ENCODE measurements around the gene ARID4B.
"Not testable (repeated sequence)": the region's sequence is repeated elsewhere in the genome, so short reads cannot be mapped to it uniquely, and the experiment has no call there.

The ARID4B gene

DNA sequence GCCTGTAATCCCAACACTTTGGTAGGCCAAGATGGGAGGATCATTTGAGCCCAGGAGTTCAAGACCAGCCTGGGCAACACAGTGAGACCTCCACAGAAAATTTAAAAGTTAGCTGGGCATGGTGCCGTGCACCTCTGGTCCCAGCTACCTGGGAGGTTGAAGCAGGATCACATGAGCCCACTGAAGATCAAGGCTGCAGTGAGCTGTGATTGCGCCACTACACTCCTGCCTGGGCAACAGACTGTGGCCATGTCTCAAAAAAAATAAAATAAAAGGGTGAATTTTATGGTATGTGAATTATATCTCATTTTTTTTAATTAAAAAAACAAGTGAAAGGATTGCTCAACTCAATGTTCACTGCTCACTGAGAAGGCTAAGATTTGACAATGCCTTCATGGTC lies 8.7 kb downstream of the ARID4B start:
- Mint-ChIP-seq H3K36me3 (peaks cover 32% of the 10 kb centered on the region), H3K4me3 (no peak overlapping the region), H3K27me3 (no peaks in the 10 kb centered on the region), H3K4me1 (peaks cover 61% of the 10 kb centered on the region), H3K9me3 (no peaks in the 10 kb centered on the region), H3K27ac (no peak overlapping the region)
- DNase-seq = no peak
- CTCF ChIA-PET = interaction anchor here (0.9 to 1.5 kb wide), 2 partner anchors 46 to 96 kb away, joined by 3 read pairs; no protein-coding TSS in a partner anchor

DNA sequence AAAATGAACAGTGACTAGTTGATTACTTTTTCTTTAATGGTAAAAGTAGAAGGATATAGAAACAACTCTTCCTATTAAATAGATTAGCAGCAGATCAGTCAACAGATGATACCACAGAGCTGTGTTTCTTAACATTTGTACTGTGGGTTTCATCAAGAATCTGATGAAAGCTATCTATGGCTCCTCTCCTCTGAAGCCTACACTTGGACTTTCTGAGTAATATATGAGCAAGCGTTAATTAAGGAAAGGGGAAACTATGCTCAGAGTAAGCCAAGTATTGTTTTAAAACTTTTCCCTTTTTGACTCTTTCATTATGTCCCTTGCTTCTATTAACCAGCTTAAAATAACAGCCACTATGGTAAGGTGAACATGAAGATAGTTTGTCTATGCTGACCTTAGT lies 10.8 kb downstream of the ARID4B start:
- CTCF ChIA-PET = no interaction called here
- Mint-ChIP-seq H3K36me3 (peaks cover 24% of the 10 kb centered on the region), H3K9me3 (no peaks in the 10 kb centered on the region), H3K27me3 (no peaks in the 10 kb centered on the region), H3K27ac (no peak overlapping the region), H3K4me1 (peaks cover 72% of the 10 kb centered on the region), H3K4me3 (no peak overlapping the region)
- no peak for DNase-seq

DNA sequence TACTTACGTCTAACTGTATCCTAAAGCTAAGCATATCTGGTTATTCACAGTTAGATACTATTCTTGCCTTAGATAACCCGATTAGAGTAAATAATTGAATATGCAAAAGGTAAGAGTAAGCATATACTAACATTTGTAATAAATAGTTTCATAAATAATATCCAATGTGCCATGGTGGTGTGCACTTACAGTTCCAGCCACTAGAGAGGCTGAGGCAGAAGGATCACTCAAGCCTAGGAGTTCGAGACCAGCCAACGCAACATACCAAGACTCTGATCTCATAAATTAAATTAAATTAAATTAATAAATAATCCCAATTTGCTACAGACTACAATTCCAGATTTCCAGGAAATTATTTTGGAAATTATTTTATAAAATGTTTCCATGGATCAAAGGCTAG lies 12.2 kb downstream of the ARID4B start:
- CTCF ChIA-PET = interaction anchor here (1.9 kb wide), 1 partner anchor 9 kb away, joined by 5 read pairs; no protein-coding TSS in a partner anchor
- no peak for DNase-seq
- Mint-ChIP-seq H3K9me3 (no peaks in the 10 kb centered on the region), H3K36me3 (peaks cover 25% of the 10 kb centered on the region), H3K4me1 (peaks cover 71% of the 10 kb centered on the region), H3K27me3 (no peaks in the 10 kb centered on the region), H3K27ac (no peak overlapping the region), H3K4me3 (no peak overlapping the region)

DNA sequence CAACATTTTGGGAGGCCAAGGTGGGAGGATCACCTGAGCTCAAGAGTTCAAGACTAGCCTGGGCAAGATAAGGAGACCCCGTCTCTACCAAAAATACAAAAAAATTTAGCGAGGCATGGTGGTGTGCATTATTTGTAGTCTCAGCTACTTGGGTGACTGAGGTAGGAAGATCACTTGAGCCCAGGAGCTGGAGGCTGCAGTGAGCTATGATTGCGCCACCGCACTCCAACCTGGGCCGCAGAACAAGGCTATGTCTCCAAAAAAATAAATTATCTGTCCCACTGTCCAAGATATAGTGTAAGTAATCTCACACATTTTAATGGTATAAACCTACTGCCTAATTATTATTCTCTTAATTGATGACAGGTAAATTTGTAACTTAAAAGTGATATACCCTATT lies 12.8 kb downstream of the ARID4B start:
- no peaks in the 10 kb centered on the region for H3K27me3 Mint-ChIP-seq
- H3K9me3 Mint-ChIP-seq = no peaks in the 10 kb centered on the region
- CTCF ChIA-PET = interaction anchor here (1.9 kb wide), 1 partner anchor 9 kb away, joined by 5 read pairs; no protein-coding TSS in a partner anchor
- H3K27ac Mint-ChIP-seq = no peak overlapping the region
- H3K4me1 Mint-ChIP-seq = peaks cover 71% of the 10 kb centered on the region
- H3K4me3 Mint-ChIP-seq = no peak overlapping the region
- DNase-seq = no peak
- peaks cover 22% of the 10 kb centered on the region for H3K36me3 Mint-ChIP-seq

DNA sequence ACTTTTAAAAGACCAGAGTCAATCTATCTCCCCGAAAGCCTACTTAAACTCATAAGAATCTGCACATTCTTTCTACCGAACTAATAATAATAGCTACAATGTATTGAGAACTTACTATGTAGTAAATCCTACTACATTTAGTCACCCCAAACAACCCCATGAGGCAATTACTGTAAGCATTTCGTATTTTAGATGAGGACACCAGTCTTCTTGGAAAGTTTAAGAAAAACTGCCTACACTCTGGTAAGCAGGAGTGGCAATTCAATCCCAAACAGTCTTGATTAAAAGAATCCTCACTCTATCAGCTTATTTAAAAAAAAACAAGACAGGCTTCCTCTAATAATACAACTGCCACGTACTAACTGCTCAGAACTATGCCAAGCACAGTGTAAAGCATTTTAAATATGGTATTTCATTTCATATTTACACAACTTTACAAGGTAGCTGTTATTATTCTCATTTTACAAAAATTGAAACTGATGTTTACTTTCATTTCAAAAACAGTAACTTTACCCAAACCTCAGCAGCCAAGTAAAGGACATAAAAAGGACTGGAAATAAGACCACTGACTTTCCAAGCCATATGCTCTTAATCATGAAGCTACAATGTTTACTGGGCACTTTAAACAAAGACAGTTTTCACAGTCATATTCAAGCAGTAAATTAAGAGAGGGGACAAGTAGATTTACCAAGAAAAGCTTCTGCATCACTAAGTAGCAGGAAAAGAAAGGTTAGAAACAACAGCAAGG lies 13.9 kb downstream of the ARID4B start:
- Mint-ChIP-seq H3K27me3 (no peaks in the 10 kb centered on the region), H3K27ac (peak overlapping the region; percentile 80), H3K9me3 (no peaks in the 10 kb centered on the region), H3K4me1 (peaks cover 64% of the 10 kb centered on the region), H3K4me3 (peak overlapping the region; percentile 44), H3K36me3 (peaks cover 20% of the 10 kb centered on the region)
- no peak for DNase-seq
- CTCF ChIA-PET = interaction anchor here (0.6 to 1.9 kb wide), 2 partner anchors 11 to 816 kb away, joined by 3 to 5 read pairs; no protein-coding TSS in a partner anchor

DNA sequence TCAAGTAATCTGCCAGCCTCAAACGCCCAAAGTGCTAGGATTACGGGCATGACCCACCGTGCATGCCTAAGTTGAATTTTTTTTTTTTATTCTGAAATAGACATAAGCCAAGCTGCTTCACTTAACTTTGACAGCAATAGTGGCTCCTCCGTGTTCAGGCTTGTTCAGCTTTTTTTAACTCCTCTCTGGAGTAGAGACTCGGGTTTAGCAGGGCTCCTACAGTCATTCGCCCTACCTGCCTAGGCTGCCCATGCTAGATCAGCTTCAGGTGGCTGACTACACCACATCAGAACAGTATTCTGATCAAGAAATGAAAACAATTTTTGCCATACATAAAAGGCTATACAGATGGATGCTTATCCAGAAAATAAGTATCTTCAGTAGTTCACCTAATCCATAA lies 14.7 kb downstream of the ARID4B start:
- H3K9me3 Mint-ChIP-seq = no peaks in the 10 kb centered on the region
- peak overlapping the region; percentile 16 for H3K4me3 Mint-ChIP-seq
- H3K27me3 Mint-ChIP-seq = no peaks in the 10 kb centered on the region
- peak overlapping the region; percentile 80 for H3K27ac Mint-ChIP-seq
- CTCF ChIA-PET = no interaction called here
- peak; percentile 39 for DNase-seq
- peaks cover 56% of the 10 kb centered on the region for H3K4me1 Mint-ChIP-seq
- peaks cover 11% of the 10 kb centered on the region for H3K36me3 Mint-ChIP-seq

DNA sequence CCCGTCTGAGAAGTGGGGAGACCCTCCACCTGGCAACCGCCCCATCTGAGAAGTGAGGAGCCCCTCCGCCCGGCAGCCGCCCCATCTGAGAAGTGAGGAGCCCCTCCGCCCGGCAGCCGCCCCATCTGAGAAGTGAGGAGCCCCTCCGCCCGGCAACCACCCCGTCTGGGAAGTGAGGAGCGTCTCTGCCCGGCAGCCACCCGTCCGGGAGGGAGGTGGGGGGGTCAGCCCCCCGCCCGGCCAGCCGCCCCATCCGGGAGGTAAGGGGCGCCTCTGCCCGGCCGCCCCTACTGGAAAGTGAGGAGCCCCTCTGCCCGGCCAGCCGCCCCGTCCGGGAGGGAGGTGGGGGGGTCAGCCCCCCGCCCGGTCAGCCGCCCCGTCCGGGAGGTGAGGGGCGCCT lies 18.8 kb downstream of the ARID4B start:
- H3K27me3 Mint-ChIP-seq, H3K27ac Mint-ChIP-seq, DNase-seq, H3K9me3 Mint-ChIP-seq, H3K4me3 Mint-ChIP-seq, CTCF ChIA-PET: not testable (repeated sequence)
- Mint-ChIP-seq H3K4me1 (peaks cover 68% of the 10 kb centered on the region), H3K36me3 (peaks cover 12% of the 10 kb centered on the region)

DNA sequence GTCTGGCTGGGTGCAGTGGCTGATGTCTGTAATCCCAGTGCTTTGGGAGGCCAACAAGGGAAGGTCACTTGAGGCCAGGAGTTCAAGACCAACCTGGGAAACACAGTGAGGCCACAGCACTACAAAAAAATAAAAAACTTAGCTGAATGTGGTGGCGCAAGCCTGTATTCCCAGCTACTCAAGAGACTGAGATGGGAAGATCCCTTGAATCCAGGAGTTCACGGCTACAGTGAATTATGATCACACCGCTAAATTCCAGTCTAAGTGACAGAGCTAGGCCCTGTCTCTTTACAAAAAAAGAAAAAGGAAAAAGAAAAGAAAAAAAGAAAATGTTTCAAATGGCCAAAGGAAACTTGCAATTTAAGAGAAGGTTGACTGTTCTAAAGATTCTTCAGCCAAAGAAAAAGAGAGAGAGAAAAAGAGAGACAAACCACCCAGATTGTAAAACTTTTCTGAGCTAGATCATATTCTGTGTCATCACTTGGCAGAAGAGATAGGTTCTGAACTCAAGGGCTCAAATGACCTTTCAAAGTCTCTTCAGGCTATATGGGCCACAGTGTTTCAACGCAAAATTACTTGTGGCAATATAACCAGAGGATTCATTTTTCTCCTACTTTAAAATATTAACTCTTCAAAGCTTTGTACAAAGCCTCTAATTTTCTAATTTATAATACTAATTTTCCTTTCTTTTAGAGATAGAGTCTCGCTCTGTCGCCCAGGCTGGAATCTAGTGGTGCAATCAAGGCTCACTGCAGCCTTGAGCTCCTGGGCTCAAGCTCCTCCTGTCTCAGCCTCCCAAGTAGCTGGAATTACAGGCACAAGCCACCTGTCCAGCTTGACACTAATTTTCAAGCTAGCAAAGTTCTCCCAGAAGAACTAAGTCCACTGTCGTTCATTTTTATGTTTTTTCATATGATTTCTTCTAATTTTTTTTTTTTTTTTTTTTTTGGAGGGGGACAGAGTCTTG lies 20.5 kb downstream of the ARID4B start:
- no peak overlapping the region for H3K4me3 Mint-ChIP-seq
- peaks cover 15% of the 10 kb centered on the region for H3K36me3 Mint-ChIP-seq
- CTCF ChIA-PET = no interaction called here
- no peak for DNase-seq
- no peak overlapping the region for H3K27ac Mint-ChIP-seq
- H3K4me1 Mint-ChIP-seq = peaks cover 55% of the 10 kb centered on the region
- H3K9me3 Mint-ChIP-seq = no peaks in the 10 kb centered on the region
- no peaks in the 10 kb centered on the region for H3K27me3 Mint-ChIP-seq

DNA sequence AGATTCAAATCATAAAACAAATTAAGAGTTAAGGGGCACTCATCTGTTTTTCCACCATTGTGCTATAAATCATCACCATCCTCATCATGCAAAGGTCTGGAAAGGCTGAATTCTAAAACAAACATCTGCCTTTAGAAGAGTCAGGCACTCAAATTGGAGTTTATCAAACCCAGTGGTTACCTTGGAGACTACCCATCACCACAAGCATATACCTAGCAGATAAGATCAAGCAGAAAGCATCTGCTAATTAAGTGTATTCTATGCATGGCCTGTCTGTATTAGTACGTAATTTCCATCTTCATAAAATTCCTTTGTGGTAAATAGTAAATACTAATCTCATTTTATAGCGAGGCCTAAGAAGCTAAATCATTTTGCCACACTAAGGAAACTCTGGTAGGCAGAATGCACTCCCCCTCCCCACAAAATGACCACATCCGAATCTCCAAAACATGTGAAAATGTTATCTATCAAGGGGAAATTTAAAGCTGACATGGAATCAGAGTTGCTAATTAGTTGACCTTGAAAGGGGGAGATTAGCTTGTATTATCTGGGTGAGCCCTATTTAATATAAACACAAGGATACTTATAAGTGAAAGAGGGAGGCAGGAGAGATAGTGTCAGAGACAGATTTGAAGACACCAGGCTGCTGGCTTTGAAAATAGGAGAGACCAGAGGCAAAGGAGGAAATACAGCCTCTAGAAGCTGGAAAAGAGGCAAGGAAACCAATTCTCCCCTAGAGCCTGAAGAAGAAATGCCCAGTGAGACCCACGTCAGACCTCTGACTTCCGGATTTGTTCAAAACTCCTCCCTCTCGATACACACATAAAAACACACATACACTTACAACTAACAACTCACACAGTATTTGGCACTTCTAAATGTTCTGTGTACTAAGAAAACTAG lies 23.2 kb downstream of the ARID4B start:
- Mint-ChIP-seq H3K4me3 (no peak overlapping the region), H3K27me3 (no peaks in the 10 kb centered on the region), H3K27ac (peak overlapping the region; percentile 74), H3K9me3 (no peaks in the 10 kb centered on the region), H3K4me1 (peaks cover 38% of the 10 kb centered on the region), H3K36me3 (peaks cover 9% of the 10 kb centered on the region)
- CTCF ChIA-PET = no interaction called here
- DNase-seq = peak; percentile 32

DNA sequence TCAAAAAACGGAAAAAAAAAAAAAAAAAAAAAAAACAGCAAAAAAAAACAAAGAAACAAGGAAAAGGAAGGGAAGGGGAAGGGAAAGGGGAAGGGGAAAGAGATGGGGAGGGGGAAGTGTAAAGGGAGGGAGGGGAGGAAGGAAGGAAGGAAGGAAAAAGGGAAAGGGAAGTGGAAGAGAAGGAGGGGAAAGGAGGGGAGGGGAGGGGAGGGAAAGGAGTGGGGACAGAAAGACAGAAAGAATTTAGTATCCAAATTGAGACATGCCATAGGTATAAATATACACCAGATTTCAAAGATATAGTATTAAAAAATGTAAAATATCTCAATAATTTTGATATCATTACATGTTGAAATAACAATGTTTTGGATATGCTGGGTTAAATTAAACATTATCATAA lies 25.8 kb downstream of the ARID4B start:
- peaks cover 11% of the 10 kb centered on the region for H3K36me3 Mint-ChIP-seq
- H3K27ac Mint-ChIP-seq = no peak overlapping the region
- no peak overlapping the region for H3K4me3 Mint-ChIP-seq
- H3K27me3 Mint-ChIP-seq = no peaks in the 10 kb centered on the region
- H3K9me3 Mint-ChIP-seq = peaks cover 2% of the 10 kb centered on the region
- peaks cover 57% of the 10 kb centered on the region for H3K4me1 Mint-ChIP-seq
- CTCF ChIA-PET = no interaction called here
- no peak for DNase-seq

DNA sequence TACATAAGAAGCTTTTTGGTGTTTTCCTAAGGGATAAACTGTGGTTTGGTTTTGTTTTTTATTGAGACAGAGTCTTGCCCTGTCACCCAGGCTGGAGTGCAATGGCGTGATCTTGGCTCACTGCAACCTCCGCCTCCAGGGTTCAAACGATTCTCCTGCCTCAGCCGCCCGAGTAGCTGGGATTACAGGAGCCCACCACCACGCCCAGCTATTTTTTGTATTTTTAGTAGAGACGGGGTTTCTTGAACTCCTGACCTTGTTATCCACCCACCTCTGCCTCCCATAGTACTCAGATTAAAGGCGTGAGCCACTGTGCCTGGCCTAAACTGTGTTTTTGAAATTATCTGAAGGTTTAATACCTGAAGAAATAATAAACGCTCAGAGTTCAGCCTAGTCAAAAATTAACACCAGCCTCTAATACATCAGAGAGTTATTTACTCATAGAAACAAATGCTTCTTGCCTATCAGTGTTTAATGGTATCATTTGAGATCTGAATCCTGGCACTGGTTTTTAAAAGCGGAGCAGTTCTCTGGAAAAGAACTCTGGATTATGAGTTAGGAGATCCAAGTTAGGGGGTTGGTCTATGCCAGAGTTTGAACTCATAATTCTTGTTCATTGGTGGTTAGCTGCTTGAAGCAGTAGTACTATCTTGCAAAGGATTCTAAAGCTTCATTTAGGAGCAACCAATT lies 28.7 kb downstream of the ARID4B start:
- Mint-ChIP-seq H3K4me1 (peaks cover 44% of the 10 kb centered on the region), H3K4me3 (no peak overlapping the region)

DNA sequence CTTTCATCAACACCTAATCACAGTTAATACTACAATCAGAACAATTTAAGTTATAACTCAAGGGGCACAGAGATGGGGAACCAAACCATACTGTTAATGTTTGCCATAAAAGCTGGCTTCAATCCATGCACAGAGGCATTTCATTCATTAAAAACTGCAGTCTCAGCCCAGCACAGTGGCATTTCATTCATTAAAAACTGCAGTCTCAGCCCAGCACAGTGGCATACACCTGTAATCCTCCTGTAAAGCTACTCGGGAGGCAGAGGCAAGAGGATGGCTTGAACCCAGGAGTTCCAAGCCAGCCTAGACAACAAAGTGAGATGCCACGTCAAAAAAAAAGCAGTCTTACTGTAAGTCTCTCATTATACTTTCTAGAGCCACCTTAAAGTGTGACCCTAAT lies 29.2 kb downstream of the ARID4B start:
- Mint-ChIP-seq H3K9me3 (peaks cover 10% of the 10 kb centered on the region), H3K4me1 (peaks cover 43% of the 10 kb centered on the region), H3K27ac (no peak overlapping the region), H3K4me3 (no peak overlapping the region), H3K36me3 (peaks cover 16% of the 10 kb centered on the region), H3K27me3 (no peaks in the 10 kb centered on the region)
- DNase-seq = no peak
- CTCF ChIA-PET = no interaction called here

More for the DNA sequence above, 28.7 kb downstream of the ARID4B start:
- H3K27ac Mint-ChIP-seq = peak overlapping the region; percentile 68
- CTCF ChIA-PET = no interaction called here
- peaks cover 18% of the 10 kb centered on the region for H3K36me3 Mint-ChIP-seq
- DNase-seq = no peak
- H3K27me3 Mint-ChIP-seq = no peaks in the 10 kb centered on the region
- peaks cover 10% of the 10 kb centered on the region for H3K9me3 Mint-ChIP-seq

DNA sequence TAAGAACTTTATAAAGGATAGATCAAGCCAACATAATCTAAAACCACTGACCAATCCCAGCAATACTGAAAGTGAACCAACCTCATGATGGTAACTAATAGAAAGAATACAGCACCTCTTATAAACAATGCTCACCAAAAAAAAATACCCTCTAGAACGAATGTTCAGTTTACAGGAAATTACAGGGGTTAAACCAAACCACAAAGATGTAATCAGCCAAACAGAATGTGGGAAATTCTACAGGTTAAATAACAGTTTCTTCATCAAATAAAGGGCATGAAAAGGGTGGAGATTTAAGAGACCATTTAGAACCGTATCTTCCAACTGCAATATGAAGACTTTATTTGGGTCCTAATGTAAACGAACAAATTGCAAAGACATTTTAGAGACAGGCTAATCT lies 30.4 kb downstream of the ARID4B start:
- no peak for DNase-seq
- peaks cover 14% of the 10 kb centered on the region for H3K36me3 Mint-ChIP-seq
- H3K27me3 Mint-ChIP-seq = no peaks in the 10 kb centered on the region
- peaks cover 10% of the 10 kb centered on the region for H3K9me3 Mint-ChIP-seq
- peaks cover 46% of the 10 kb centered on the region for H3K4me1 Mint-ChIP-seq
- peak overlapping the region; percentile 37 for H3K27ac Mint-ChIP-seq
- H3K4me3 Mint-ChIP-seq = peak overlapping the region; percentile 37
- CTCF ChIA-PET = no interaction called here
